Stimulated activated CD8-positive, alpha-beta memory T cell treated with anti-CD3 and anti-CD28 coated beads, Interleukin-7, amount 100 ng/mL, for 1 hour (primary cell): ENCODE measurements around the gene GBF1.
"Not testable (repeated sequence)": the region's sequence is repeated elsewhere in the genome, so short reads cannot be mapped to it uniquely, and the experiment has no call there.

Experiments used
- DNase-seq, 2 donors: peaks; one replicate each; pipeline ENCODE4 v3.0.0-alpha.2; 2020; ENCODE audit warnings: low read depth in 2 of 2

Gene GBF1

GRCh38 chr10:102301332-102301731, 56.0 kb downstream of the GBF1 start:
- DNase-seq, result not testable (repeated sequence)

GRCh38 chr10:102302611-102303010, 57.3 kb downstream of the GBF1 start:
- no peak for DNase-seq

GRCh38 chr10:102306006-102306405, 60.7 kb downstream of the GBF1 start:
- no peak for DNase-seq

- DNase-seq, result no peak
Measured at GRCh38 chr10:102306710-102307109, 61.4 kb downstream of the GBF1 start.

- not testable (repeated sequence) for DNase-seq
Measured at GRCh38 chr10:102308318-102308717, 63.0 kb downstream of the GBF1 start.

- DNase-seq, result no peak
Measured at GRCh38 chr10:102309236-102309635, 63.9 kb downstream of the GBF1 start.

- DNase-seq, result no peak
Measured at GRCh38 chr10:102309916-102310315, 64.6 kb downstream of the GBF1 start.

GRCh38 chr10:102310361-102311024, 65.2 kb downstream of the GBF1 start:
- DNase-seq, result no peak

- DNase-seq, result no peak
Measured at GRCh38 chr10:102311025-102311420, 65.7 kb downstream of the GBF1 start.

GRCh38 chr10:102312683-102313082, 67.4 kb downstream of the GBF1 start:
- DNase-seq, result no peak

- DNase-seq, result no peak
Measured at GRCh38 chr10:102313221-102313896, 68.0 kb downstream of the GBF1 start.

GRCh38 chr10:102314801-102315200, 69.5 kb downstream of the GBF1 start:
- no peak for DNase-seq

GRCh38 chr10:102316421-102316820, 71.1 kb downstream of the GBF1 start:
- no peak for DNase-seq

- DNase-seq, result peak; percentile 4 to 18
Measured at GRCh38 chr10:102322914-102323313, 77.6 kb downstream of the GBF1 start.

- DNase-seq, result no peak
Measured at GRCh38 chr10:102324061-102324460, 78.7 kb downstream of the GBF1 start.

GRCh38 chr10:102326031-102326430, 80.7 kb downstream of the GBF1 start:
- DNase-seq, result no peak

- DNase-seq, result no peak
Measured at GRCh38 chr10:102327002-102327401, 81.7 kb downstream of the GBF1 start.

GRCh38 chr10:102327641-102328040, 82.3 kb downstream of the GBF1 start:
- DNase-seq, result no peak

GRCh38 chr10:102332772-102333171, 87.4 kb downstream of the GBF1 start:
- no peak for DNase-seq

GRCh38 chr10:102334101-102334500, 88.8 kb downstream of the GBF1 start:
- DNase-seq, result no peak

GRCh38 chr10:102335184-102335583, 89.9 kb downstream of the GBF1 start:
- DNase-seq, result no peak

GRCh38 chr10:102341038-102341688, 95.8 kb downstream of the GBF1 start:
- DNase-seq, result no peak

GRCh38 chr10:102342458-102342857, 97.1 kb downstream of the GBF1 start:
- DNase-seq, result no peak
